GM18868 (cell line): ENCODE data around the gene ADAM23.
A peak's percentile ranks its signal among the peaks of the same experiment; 100 is the strongest.
"Not testable (repeated sequence)": the region's sequence is repeated elsewhere in the genome, so short reads cannot be mapped to it uniquely, and the experiment has no call there.

Experiments
- ATAC-seq: cut with Tn5 transposase; IDR thresholded peaks from one replicate; pipeline ENCODE4 v1.9.1; 2021; ENCODE audit warnings: mild to moderate bottlenecking, moderate library complexity; ENCODE audit not compliant: unreplicated experiment

ADAM23 gene, protein sequence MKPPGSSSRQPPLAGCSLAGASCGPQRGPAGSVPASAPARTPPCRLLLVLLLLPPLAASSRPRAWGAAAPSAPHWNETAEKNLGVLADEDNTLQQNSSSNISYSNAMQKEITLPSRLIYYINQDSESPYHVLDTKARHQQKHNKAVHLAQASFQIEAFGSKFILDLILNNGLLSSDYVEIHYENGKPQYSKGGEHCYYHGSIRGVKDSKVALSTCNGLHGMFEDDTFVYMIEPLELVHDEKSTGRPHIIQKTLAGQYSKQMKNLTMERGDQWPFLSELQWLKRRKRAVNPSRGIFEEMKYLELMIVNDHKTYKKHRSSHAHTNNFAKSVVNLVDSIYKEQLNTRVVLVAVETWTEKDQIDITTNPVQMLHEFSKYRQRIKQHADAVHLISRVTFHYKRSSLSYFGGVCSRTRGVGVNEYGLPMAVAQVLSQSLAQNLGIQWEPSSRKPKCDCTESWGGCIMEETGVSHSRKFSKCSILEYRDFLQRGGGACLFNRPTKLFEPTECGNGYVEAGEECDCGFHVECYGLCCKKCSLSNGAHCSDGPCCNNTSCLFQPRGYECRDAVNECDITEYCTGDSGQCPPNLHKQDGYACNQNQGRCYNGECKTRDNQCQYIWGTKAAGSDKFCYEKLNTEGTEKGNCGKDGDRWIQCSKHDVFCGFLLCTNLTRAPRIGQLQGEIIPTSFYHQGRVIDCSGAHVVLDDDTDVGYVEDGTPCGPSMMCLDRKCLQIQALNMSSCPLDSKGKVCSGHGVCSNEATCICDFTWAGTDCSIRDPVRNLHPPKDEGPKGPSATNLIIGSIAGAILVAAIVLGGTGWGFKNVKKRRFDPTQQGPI

DNA sequence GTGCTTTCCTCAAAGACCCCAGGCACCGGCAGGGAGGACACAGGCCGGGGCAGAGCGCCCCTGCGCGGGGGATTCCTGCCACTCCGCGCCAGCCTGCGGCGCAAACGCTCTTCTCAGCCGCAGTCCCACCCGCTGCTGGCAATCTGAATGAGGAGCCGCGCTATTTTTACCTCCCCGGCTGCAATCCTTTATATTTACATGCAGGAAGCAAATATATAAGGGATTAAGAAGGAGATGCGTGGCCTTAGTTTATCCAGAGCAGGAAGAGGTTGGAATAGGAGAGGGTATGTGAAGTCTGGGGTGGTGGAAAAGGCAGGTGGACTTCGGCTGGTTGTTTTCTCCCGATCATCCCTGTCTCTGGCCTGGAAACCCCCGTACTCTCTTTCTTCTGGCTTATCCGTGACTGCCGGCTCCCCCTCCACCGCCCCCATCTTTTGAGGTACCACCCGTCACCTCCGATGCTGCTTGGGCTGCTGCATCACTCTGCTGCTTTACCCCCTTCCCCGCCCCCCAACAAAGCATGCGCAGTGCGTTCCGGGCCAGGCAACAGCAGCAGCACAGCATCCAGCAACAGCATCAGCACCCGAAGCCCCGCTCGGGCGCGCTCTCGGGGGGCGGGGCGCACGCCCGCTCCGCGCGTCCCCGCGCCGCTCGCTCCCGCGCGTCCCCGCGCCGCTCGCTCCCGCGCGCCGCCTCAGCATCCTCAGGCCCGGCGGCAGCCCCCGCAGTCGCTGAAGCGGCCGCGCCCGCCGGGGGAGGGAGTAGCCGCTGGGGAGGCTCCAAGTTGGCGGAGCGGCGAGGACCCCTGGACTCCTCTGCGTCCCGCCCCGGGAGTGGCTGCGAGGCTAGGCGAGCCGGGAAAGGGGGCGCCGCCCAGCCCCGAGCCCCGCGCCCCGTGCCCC, at the start of gene ADAM23:
Gene ADAM23 (plus strand): TSS at position 700 of the 902 bp plus-strand sequence. CDS start 335 bp downstream, outside the sequence.
- peak; percentile 57 for ATAC-seq

DNA sequence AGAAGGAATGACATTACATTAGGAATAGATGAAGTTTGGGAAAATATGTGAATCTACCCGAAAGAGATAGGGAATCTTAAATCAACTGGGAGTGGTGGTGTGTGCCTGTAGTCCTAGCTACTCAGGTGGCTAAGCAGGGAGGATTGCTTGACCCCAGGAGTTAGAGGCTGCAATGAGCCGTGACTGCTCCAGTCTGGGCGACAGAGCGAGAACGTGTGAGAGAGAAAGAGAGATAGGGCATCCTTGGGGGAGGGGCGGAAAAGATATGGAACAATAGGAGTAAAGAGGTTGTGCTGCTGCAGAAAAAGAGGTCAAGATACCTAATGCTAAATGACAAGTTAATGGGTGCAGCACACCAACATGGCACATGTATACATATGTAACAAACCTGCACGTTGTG, 47.1 kb upstream of the ADAM23 start:
- ATAC-seq: no peak

DNA sequence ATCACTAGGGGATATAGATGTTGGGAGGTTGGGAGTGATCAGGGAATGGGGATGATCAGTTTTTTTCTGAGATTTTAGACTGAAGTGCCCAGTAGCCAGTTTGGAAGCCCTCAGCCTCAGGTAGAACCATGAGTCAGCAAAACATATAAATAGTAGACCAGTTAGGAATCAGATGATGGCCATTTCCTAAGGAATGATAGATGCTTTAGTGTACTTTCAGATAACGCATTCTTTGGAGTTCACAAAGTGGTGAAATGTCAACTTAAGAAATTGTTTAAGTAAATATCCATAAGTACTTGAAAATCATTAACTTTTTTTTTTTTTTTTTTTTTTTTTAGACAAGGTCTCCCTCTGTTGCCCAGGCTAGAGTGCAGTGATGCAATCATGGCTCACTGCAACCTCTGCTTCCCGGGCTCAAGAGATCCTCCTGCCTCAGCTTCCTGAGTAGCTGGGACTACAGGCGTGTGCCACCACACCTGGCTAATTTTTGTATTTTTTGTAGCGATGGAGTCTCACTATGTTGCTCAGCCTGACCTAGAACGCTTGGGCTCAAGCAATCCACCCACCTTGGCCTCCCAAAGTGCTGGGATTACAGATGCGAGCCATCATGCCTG, 40.3 kb upstream of the ADAM23 start:
- not testable (repeated sequence) for ATAC-seq

DNA sequence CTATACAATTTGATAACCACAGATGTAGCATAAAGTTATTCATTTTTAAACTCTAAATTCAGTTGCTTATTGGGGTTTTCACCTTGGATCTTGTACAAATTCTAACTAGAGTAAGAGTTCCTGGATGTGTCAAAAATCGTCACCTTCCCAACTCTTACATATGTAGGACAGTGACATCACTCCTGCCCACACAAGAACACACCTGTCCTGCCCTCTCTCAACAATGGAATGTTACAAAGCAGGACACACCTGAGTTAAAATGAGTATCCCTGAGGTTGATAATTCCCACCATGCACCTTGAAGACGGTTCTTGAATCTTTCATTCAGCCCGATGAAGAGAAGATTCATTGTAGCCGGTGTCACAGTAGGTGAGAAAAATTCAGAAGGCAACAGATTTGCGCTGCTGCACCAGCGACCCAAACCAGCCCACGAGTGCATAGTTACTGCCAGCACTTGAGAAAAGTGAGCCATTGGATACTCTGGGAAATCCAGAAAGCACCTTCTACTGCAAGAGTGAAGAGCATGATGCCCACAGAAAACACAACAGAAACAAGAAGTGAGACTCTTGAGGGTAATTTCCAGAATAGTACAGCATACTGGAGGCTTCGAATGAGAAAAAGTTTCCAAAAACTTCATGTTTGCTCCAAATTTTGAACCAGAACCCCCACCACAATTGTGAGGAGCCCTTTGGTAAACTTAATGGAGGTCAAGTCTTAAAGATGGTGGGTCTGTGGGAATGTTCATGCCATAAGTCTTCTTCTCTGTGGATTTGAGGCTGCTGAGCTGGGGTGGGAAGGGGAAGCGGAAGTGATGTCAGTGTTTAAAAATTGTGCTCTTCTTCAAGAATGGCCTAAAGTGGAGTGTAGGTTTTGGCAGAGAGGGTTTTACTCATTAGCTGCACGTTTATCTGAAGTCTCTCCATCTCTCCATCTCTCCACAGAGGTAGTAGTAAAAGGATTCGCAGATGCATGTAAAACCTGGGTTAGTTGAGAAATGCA, 34.7 kb upstream of the ADAM23 start:
- peak; percentile 98 for ATAC-seq

DNA sequence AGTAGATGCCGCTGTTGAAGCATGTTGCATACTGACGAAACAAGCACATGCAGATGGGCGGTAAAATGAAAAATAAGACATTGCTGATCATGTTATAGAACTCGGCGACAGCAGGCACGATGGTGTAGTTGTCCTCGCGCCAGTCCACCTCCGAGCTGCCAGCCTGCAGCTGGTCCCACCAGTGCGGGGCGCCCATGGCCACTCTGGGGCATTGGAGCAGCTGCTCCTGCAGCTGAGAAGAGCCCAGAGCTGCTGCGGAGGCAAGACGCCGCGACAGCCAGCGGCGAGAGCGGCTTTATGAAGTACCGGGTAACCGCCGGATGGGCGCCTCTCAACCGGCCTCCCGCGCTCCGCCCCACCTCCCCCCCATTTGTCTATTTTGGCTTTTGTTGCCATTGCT, 32.6 kb upstream of the ADAM23 start:
- no peak for ATAC-seq

DNA sequence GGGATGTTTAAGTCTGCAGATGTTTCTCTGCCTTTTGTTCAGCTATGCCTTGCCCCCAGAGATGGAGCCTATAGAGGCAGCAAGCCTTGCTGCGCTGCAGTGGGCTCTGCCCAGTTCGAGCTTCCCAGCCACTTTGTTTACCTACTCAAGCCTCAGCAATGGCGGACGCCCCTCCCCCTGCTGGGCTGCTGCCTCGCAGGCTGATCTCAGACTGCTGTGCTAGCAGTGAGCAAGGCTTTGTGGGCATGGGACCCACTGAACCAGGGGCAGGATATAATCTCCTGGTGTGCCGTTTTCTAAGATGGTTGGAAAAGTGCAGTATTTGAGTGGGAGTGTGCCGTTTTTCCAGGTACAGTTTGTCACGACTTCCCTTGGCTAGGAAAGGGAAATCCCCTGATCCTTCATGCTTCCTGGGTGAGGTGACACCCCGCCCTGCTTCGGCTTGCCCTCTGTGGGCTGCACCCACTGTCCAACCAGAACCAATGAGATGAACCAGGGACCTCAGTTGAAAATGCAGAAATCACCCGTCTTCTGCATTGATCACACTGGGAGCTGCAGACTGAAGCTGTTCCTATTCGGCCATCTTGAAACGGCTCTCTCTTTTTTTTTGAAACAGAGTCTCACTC, 27.6 kb upstream of the ADAM23 start:
- ATAC-seq: no peak

DNA sequence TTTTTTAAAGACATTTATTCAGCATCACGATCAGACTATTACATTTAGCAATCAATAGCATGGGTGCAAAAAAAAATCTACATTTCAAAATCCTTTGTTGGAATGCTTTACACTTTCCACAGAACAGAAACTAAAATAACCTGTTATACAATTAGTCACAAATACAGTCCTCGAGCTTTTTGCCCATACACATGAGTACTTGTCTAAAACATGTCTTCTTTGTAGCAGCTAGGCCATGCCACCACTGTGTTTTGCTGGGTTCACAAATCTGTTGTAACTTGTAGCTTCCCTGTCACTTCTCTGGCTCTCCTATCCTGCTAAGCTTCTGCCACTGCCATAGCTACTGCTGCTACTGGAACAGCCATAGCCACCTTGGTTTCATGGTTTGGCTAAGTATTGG, 24.4 kb upstream of the ADAM23 start:
- no peak for ATAC-seq

DNA sequence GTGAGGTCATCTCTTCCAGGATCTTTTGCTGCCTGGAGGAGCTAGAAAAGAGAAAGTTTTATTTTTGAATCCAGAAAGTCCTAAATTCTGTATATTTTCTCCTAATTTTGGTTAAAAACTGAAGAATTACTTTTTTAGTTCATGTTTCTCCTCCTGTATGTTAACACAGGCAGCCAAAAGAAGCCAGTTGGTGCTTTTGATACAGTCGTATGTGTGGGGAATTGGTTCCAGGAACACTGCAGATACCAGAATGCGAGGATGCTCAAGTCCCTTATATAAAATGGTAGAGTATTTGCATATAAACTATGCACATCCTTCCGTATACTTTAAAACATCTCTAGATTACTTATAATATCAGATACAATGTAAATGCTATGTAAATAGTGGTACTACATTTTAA, 22.6 kb upstream of the ADAM23 start:
- no peak for ATAC-seq

DNA sequence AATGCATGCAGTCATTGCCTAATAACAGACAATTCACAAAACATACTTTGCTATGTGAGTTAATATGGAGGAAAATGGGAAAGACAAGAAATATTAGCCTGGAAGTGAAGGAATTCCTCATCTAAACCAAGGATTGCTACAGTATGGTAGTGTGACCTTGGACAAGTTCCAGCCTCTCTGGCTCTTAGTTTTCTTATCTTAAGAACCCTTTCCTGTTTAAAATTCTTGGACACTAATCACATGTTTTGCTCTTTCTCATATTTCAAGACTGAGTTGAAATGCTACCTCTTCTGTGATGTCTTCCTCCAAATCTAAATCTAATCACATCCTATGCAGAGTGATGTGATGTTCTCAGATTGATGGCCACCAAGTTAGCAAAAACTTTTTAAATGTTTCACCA, 20.8 kb upstream of the ADAM23 start:
- ATAC-seq: no peak

DNA sequence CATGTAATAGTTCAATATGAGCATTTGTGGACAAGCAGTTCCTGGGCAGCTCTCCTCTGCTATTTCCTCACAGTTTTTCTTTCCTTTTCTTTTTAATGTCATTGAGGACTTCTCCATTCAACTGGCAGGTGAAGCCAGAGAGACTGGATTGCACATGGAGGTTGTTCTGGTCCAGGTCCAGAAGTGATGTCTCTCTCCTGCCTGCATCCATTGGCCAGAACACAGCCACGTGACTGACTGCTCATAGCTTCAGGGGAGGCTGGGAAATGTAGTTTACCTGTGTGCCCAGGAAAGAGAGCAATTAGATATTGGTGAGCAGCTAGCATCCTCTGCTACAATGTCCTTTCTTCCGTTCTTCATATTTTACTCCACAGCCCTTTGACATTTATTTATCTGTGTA, 20.2 kb upstream of the ADAM23 start:
- no peak for ATAC-seq

DNA sequence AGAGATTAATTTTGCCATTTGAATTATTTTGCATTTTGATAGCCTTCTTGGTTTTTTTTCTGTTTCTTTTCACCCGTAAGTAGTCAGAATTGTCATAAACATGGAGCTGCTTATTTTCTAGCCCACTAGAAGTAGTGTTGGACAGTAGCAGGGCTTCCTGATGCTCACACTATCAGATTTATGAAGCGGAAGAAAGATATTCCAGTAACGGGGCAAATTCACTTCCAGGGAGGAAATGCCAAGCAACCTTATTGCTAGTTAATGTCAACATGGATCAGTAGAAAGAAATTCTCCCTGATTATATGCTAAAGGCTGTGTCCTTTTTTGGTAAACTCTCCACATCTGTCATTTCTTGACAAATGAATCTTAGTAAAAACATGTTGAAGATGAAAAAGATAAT, 19.2 kb upstream of the ADAM23 start:
- no peak for ATAC-seq

DNA sequence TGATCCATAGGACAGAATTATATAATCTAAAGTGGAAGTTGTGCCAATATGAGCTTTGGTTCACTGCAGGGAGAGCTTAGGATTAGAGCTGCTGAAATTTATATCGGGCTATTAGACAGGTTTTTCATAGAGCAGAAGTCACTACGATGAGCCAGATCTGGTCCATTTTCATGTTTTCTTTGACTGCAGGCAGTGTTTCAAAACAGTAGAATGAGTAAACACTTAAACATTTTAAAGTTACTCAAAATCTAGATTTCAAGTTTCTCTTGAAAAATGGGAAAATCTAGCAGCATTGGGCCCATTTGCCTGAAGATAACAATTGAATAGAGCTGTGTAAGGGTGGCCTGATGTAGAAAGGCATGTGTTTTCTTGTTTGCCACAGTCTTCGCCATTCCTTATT, 14.5 kb upstream of the ADAM23 start:
- ATAC-seq: no peak

DNA sequence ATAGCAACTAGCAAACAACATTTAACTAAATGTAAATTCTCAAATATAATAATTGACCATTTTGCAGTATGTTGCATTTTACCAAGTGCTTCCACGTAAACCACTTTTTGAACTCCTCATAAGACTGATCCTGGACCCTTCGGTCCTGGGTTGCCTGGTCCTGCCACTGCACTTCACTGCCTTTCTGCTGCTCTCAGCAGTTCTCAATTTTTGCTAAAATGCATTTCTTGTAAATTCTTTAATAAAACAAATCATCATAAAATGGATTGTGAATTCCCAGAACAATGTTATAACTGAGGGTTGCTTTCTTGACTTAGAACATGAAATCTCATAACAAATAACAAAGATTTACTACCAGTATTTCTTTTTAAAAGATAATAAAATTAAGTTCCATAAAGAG, 12.9 kb upstream of the ADAM23 start:
- ATAC-seq: no peak

DNA sequence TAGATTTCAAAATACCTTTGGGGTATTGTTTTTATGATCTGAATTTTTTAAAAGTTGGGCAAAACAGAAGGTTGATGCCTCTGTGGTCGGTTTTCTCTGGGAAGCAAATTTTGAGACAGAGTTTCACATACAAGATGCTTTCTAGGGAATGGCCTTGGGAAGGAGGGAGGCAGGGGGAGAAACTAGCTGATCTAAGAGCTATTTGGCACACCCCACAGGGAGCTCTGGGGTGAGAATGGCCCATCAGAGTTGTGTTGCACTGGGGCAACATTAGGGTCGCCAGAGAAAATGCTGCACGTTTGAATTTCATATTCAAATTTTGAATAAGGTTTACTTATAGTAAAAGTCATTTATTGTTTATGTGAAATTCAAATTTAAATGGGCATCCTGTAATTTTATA, 11.9 kb upstream of the ADAM23 start:
- ATAC-seq: no peak

DNA sequence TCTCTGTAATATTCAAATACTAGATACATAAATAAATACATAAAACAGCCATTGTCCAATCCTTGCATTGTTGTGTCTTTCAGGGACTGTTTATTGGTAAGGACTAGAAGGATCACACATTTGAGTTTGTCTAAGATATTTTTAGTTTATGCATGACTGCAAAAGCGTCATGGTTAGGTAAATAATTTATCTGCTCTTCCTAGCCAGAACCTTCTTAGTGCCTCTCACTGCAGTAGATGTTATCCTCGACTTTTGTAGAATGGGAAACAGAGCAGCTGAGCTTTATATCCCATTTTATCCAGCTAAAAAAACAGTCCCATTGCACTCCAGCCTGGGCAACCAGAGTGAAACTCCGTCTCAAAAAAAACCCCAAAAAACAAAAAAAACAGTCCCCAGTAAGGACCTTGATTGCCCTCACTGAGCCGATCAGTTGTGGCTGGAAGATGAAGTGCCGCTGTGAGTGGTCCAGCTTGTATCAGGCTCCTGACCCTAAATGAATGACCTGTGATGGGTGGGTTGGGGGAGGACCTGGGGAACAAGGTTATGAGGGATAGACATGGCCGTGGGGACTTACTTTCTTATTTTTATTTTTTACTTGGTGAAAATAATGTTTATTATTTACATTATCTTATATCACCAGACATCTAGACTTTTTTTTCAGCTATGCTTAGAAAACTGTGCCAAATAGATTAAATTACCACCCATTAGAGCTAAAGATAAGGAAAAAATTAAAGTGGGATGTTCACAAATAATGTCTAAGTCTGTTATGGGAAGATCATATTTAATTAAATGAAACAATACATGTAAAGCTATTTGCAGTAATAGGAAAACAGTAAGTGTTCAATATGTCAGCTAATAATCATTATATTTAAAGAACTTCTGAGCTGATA, 10.9 kb upstream of the ADAM23 start:
- no peak for ATAC-seq

DNA sequence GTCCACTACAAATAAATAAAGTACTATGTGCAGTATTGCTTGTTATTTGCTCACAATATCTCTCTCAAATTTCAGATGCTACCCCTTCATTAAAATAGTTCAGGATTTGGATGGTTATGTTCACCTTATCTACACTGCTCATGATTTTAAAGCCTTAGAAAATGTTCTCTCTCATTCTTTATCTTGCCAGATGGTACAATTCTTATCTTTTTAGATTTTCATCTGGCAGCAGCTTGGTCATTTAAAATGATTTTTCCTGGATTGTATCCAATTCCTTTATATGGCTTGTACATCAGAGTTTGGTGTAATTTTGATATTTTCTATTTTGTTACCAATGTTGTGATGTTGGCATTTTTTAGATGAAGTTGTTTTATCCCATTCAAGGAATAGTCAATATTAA, 10.1 kb upstream of the ADAM23 start:
- no peak for ATAC-seq

DNA sequence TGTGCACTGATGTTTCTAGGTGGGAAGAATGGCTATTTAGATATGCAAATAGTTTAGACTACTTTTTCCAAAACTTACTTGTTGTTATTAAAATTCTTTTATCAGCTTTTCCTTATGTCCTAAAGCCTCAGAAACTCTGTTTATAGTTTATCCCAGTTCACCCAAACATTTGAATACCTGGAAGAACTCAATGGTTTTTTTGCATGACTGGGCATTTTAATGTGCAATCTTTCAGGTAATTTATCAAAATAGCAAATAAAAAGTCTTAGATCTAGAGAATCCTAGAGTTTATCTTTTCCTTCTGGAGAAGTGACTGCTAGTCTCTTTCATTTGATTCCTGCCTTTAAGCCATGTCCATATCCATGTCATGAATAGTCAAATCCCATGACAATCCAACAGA, 9.6 kb upstream of the ADAM23 start:
- ATAC-seq: no peak

DNA sequence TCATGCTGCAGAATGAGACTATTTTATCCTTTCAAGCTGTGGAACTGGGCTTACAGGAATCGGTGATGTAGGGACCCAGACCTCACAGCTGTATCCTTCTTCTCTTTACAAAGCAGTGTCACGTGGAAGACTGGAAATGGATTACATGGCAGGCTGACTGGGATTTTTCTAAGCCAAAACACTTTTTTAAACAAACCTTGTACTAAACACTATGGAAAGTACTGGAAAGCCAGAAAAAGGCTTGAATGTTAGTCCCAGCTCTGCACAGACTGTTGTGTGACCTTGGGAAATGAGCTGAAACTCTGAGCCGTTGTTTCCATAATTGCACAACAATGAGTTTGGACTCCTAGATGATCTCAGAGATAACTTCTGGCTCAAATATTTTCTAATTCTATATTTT, 7.6 kb upstream of the ADAM23 start:
- ATAC-seq: no peak
